HG03196 (cell line): ENCODE measurements around the gene SLC38A8.

ENCODE experiments used
- ATAC-seq: cut with Tn5 transposase; IDR thresholded peaks from one replicate; pipeline ENCODE4 v1.9.1; 2021; ENCODE audit not compliant: unreplicated experiment

SLC38A8 gene

GRCh38 chr16:84042308-84042878, at the start of gene SLC38A8:
Gene SLC38A8 (minus strand): TSS chr16:84042795. CDS start chr16:84042157, 638 bp downstream.
- no peak for ATAC-seq

DNA sequence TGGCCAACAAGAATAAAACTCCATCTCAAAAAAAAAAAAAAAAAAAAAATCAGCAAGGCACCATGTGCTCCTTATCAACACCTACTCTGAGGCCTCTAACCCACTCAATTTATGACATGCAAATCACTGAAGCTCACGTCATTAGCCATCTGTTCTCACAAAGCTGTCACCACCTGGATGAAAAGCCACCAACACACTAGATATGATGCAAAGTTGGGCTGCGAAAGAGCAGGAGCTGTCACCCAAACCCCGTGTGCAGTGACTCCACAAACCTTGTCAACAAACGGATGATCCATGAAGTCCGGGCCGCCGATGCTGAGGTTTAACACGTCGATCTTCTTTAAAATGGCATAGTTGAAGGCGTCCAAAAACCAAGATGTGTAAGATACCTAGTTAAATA, 48.9 kb upstream of the SLC38A8 start:
- no peak for ATAC-seq

DNA sequence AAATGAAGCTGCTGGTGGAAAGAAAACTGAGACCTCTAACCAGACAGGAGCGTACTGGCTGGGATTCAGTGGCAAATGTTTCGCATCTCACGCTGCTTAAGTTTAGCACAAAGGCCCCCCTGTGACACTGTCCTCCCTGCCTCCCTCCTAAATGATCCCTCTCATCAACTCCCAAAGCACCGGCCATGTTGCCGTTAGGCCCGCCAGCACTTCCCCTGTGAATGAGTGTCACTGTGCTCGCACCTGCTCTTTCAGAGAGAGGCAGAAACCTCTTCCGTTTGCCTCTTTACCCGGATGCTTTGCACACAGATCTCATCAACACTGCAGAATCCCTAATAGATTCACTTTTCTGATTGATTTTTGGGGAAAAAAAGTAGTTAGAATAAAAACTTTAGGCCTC, 47.6 kb upstream of the SLC38A8 start:
- ATAC-seq, result no peak

DNA sequence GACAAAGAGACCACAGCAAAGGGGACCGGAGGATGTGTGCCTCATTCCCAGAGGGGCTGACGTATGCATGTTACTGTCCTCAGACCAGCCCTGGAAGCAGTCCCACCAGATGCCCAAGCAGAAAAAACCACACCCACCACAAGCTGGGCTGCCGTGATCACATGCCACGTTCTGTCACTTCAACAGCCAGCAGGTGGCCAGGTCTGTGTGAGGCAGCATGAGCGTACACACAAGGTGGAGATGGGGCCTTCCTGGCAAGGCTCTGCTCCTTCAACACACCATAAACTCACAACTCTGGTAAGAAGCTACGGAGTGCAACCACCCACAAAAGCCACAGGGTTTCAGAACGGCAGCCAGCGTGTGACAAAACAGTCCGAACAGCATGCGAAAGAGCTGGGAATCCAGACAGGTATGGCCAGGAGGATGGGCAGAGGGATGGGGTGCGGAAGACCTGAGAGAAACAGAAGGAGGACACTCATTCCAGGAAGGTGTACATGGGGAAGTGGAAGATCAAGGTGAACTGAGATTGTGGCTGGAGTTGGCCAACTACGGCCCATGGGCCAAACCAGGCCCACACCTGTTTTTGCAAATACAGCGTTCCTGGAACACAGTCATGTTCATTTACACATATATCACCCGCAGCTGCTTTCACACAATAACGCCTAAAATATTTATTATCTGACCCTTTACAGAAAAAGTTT, 46.2 kb upstream of the SLC38A8 start:
- ATAC-seq, result peak; percentile 71

GRCh38 chr16:84087466-84088151, 45.0 kb upstream of the SLC38A8 start:
- ATAC-seq, result no peak

DNA sequence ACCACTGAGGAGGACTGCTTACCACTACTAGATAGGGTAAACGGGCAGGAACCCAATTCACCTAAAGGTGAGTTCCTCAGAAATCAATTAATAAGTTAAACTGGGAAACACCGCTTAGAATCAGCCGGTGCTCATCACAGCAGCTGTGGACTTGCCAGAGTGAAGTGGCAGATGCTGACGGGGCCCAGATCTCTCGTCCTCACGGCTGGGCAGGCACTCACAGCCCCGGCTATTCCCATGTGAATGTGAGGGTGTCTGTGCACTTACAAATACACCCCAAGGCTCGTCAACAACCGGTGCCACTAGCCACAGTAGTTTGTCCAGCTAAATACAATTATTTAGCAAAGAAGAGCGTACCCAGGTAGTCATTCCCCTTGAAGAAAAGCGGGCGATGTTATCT, 44.4 kb upstream of the SLC38A8 start:
- ATAC-seq, result no peak

GRCh38 chr16:84086341-84086740, 43.7 kb upstream of the SLC38A8 start:
- no peak for ATAC-seq

DNA sequence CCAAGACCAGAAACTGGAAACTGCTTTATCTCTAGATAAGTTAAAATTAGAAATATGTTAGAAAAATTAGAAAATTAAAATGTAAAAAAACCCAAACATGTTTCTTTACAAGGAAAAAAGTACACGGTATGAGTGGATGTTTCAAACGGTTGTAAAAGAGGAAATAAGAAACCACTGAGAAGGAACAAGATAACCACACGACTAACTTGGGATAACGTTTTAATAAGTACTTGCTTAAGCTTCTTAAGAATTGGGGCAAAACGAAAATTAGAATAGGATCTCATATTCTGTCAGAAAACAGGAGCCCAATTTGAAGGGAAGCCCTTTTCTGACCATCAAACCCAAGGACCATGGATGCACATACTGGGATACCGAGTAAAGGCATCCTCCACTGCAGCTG, 43.2 kb upstream of the SLC38A8 start:
- ATAC-seq, result no peak

DNA sequence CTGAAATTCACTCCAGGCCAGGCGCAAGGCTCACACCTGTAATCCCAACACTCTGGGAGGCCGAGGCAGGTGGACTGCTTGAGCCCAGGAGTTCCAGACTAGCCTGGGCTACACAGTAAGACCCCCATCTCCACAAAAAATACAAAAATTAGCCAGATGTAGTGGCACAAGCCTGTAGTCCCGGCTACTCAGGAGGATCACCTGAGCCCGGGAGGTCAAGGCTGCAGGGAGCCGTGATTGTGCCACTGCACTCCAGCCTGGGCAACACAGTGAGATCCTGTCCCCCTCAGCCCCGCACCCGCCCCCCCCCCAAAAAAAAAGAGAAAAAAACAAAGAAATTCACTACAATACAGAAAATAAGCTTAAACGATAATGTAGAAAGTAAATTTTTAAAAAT, 42.7 kb upstream of the SLC38A8 start:
- no peak for ATAC-seq

GRCh38 chr16:84084570-84085270, 42.1 kb upstream of the SLC38A8 start:
- ATAC-seq, result peak; percentile 42

- no peak for ATAC-seq
Measured at GRCh38 chr16:84082835-84083569, 40.4 kb upstream of the SLC38A8 start.

- no peak for ATAC-seq
Measured at GRCh38 chr16:84082110-84082509, 39.5 kb upstream of the SLC38A8 start.

DNA sequence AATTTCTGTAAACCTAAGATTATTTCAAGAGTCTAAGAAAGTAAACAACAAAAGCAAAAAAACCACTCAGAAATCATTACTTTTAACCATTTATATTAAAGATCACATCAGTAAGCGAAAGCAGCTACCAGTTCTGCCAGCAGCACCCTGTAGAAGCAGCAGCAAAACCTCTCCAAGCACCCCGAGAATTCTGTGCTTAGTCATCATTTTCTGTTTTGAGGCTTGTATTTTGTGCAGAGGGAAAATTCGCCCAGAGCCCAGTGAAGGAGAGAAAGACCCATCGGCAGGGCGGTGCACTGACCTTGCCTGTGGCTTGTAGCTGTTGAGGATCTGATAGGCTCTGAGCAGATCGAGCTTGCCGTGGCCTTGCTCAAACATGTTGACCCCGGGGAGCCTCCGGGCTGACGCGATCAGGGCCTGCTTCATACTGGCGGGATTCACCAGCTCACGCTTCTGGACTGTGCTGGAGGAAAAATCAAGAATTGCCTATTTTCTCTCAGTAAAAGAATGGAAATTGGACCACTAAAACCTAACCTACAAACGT, 38.9 kb upstream of the SLC38A8 start:
- no peak for ATAC-seq

- no peak for ATAC-seq
Measured at GRCh38 chr16:84080813-84081212, 38.2 kb upstream of the SLC38A8 start.

DNA sequence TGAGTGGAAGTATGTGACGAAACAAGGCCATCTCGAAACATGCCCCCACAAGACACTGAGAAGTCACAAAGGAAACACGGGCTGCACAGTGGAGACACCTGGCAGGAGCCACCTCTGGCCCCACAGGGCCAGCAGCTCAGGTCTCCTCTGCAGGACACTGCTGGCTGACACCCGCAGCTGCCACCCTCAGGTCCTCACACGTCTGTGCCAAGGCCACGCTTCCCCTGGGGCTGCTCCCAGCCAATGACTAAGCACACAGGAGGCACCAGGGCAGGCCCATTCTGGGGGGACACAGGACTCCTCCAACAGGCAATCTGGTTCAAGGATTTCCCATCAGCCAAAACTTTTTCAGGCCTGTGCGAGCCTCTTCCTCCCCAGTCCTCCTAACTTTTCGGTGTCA, 37.8 kb upstream of the SLC38A8 start:
- ATAC-seq, result no peak

GRCh38 chr16:84079664-84080063, 37.1 kb upstream of the SLC38A8 start:
- no peak for ATAC-seq

GRCh38 chr16:84075376-84075775, 32.8 kb upstream of the SLC38A8 start:
- no peak for ATAC-seq

GRCh38 chr16:84074721-84075120, 32.1 kb upstream of the SLC38A8 start:
- no peak for ATAC-seq

- no peak for ATAC-seq
Measured at GRCh38 chr16:84072014-84072413, 29.4 kb upstream of the SLC38A8 start.

GRCh38 chr16:84071121-84071520, 28.5 kb upstream of the SLC38A8 start:
- ATAC-seq, result no peak

DNA sequence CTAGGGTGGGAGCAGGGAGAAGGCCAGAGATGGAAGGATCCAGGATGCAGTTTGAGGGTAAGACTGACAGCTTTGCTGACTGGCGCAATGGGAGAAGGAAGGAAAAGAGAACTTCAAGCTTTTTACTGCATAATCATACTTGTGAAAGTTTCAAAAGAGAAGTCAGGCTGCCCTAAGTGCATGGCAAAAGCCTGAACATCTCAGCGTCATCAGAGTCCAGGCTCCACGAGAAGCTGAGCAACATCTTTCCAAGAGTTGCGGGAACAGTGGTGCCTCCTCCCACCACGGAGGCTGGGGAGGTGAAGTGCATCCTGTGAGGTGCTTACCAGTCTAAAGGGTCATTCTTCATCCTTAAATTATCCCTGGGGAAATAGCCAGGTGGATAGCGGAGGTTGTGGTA, 26.9 kb upstream of the SLC38A8 start:
- ATAC-seq, result no peak
